ENCODE measurements around the gene RAD50. TPM values are rescaled to one million over a fixed set of nuclear protein-coding genes. Genes with fewer than 3 reads are reported as not detected.
"Not testable (repeated sequence)": the region's sequence is repeated elsewhere in the genome, so short reads cannot be mapped to it uniquely, and the experiment has no call there.

The RAD50 gene
- total RNA-seq, 4 donors from 2014 or later, result 21.7 to 37.1 (median 24.6) TPM

GRCh38 chr5:132686193-132686592 is 129.4 kb downstream of the RAD50 start:
- intact Hi-C loops (cut with DNase I; ENCODE audit: low total_unique reads), result no loop called here
- H3K4me3 ChIP-seq (ENCODE audit: low read depth, poor library complexity, severe bottlenecking), result no peak overlapping the region
- WGBS, 2 donors, result 88 to 91% methylated on average over 3 of the region's 3 CpGs
- no peak for DNase-seq (ENCODE audit: low spot score in 2 of 2)
- no peak for TF ChIP-seq POLR2A (IDR thresholded peaks at IDR 0.05)
- no peak for TF ChIP-seq CTCF (IDR thresholded peaks at IDR 0.05)

GRCh38 chr5:132687995-132688394 is 131.2 kb downstream of the RAD50 start:
- DNase-seq (ENCODE audit: low spot score in 2 of 2), result no peak
- TF ChIP-seq POLR2A (IDR thresholded peaks at IDR 0.05) (no peak), CTCF (IDR thresholded peaks at IDR 0.05) (no peak)
- 84 to 85% methylated on average over 5 of the region's 5 CpGs for WGBS, 2 donors

GRCh38 chr5:132688536-132689339 is 132.0 kb downstream of the RAD50 start:
- intact Hi-C loops (cut with DNase I; ENCODE audit: low total_unique reads), result no loop called here
- WGBS, 2 donors, result 57 to 66% methylated on average over 7 of the region's 7 CpGs
- no peak for DNase-seq (ENCODE audit: low spot score in 2 of 2)
- TF ChIP-seq POLR2A (IDR thresholded peaks at IDR 0.05), result no peak
- TF ChIP-seq CTCF (IDR thresholded peaks at IDR 0.05), result no peak
- H3K4me3 ChIP-seq (ENCODE audit: low read depth, poor library complexity, severe bottlenecking), result no peak overlapping the region

More at GRCh38 chr5:132687995-132688394, 131.2 kb downstream of the RAD50 start:
- no peak overlapping the region for H3K4me3 ChIP-seq (ENCODE audit: low read depth, poor library complexity, severe bottlenecking)
- intact Hi-C loops (cut with DNase I; ENCODE audit: low total_unique reads), result no loop called here

GRCh38 chr5:132689513-132689912 is 132.7 kb downstream of the RAD50 start:
- WGBS, 2 donors, result 68 to 77% methylated on average over 7 of the region's 7 CpGs
- DNase-seq (ENCODE audit: low spot score in 2 of 2), result no peak
- TF ChIP-seq POLR2A (IDR thresholded peaks at IDR 0.05) (no peak), CTCF (IDR thresholded peaks at IDR 0.05) (no peak)
- H3K4me3 ChIP-seq (ENCODE audit: low read depth, poor library complexity, severe bottlenecking), result no peak overlapping the region
- intact Hi-C loops (cut with DNase I; ENCODE audit: low total_unique reads), result no loop called here

GRCh38 chr5:132690156-132690555 is 133.4 kb downstream of the RAD50 start:
- 98 to 100% methylated on average over 3 of the region's 3 CpGs for WGBS, 2 donors
- TF ChIP-seq POLR2A (IDR thresholded peaks at IDR 0.05) (no peak), CTCF (IDR thresholded peaks at IDR 0.05) (no peak)
- H3K4me3 ChIP-seq (ENCODE audit: low read depth, poor library complexity, severe bottlenecking), result no peak overlapping the region
- DNase-seq (ENCODE audit: low spot score in 2 of 2), result no peak
- intact Hi-C loops (cut with DNase I; ENCODE audit: low total_unique reads), result loop anchor here (10.0 kb wide), 1 partner anchor 925 kb away; the partner anchor contains the start of gene FSTL4

- intact Hi-C loops (cut with DNase I; ENCODE audit: low total_unique reads), result loop anchor here (10.0 kb wide), 1 partner anchor 923 kb away; the partner anchor contains the start of gene FSTL4
- 80 to 93% methylated on average over 5 of the region's 5 CpGs for WGBS, 2 donors
- not testable (repeated sequence) for H3K4me3 ChIP-seq (ENCODE audit: low read depth, poor library complexity, severe bottlenecking); DNase-seq (ENCODE audit: low spot score in 2 of 2)
Observed at GRCh38 chr5:132691755-132692631, 135.2 kb downstream of the RAD50 start.
